RWPE1 (cell line): ENCODE results near the gene DDX51.
A peak's percentile ranks its signal among the peaks of the same experiment; 100 is the strongest.

Experiments
- CTCF ChIA-PET: fragments of 350-600 bp; sonication (Branson Sonifier 250); formaldehyde crosslinking; extraction: SDS; loops from one replicate; lab custom pipeline; 2021; lab: Yijun Ruan, JAX
- POLR2A ChIA-PET: fragments of 400-600 bp; formaldehyde crosslinking; extraction: SDS; loops from one replicate; lab custom pipeline; 2020; ENCODE audit warnings: antibody characterized with exemption; ENCODE audit not compliant: low non-redundant PET; lab: Yijun Ruan, JAX
- DNase-seq: peaks from one replicate; pipeline ENCODE4 v3.0.0; 2012; ENCODE audit warnings: low spot score
- H3K27ac ChIP-seq: fragments of 450-650 bp; 2 replicates; pipeline ENCODE4 v1.5.1; 2017
- CTCF ChIP-seq: fragments of 450-650 bp; conservative IDR thresholded peaks from 2 replicates; pipeline ENCODE4 v1.5.1; 2017; ENCODE audit warnings: low read depth, mild to moderate bottlenecking

DDX51 gene

GRCh38 chr12:132167611-132168310 lies 23.6 kb upstream of the DDX51 start:
- TF ChIP-seq CTCF: no peak
- no peak for DNase-seq
- CTCF ChIA-PET: no interaction called here

GRCh38 chr12:132166801-132167591 lies 22.9 kb upstream of the DDX51 start:
- no peak for DNase-seq
- CTCF ChIA-PET: no interaction called here
- POLR2A ChIA-PET: no interaction called here
- no peak overlapping the region for H3K27ac ChIP-seq
- TF ChIP-seq CTCF: no peak

More at GRCh38 chr12:132167611-132168310, 23.6 kb upstream of the DDX51 start:
- POLR2A ChIA-PET: no interaction called here
- H3K27ac ChIP-seq: no peak overlapping the region

- CTCF ChIA-PET: no interaction called here
- POLR2A ChIA-PET: no interaction called here
- no peak for TF ChIP-seq CTCF
- no peak for DNase-seq
- H3K27ac ChIP-seq: no peak overlapping the region
These were observed 22.0 kb upstream of the DDX51 start for GRCh38 chr12:132166093-132166492.

- POLR2A ChIA-PET: no interaction called here
- no peak overlapping the region for H3K27ac ChIP-seq
- TF ChIP-seq CTCF: no peak
- CTCF ChIA-PET: no interaction called here
- DNase-seq: no peak
These were observed 21.5 kb upstream of the DDX51 start for GRCh38 chr12:132165584-132165983.

GRCh38 chr12:132164426-132164825 lies 20.3 kb upstream of the DDX51 start:
- CTCF ChIA-PET: no interaction called here
- POLR2A ChIA-PET: no interaction called here
- no peak overlapping the region for H3K27ac ChIP-seq
- TF ChIP-seq CTCF: no peak
- DNase-seq: no peak

- no peak for DNase-seq
- peak overlapping the region; percentile 81; the same call in 1 of the 2 replicates for H3K27ac ChIP-seq
- ChIA-PET POLR2A (no interaction called here), CTCF (no interaction called here)
- no peak for TF ChIP-seq CTCF
These were observed 19.8 kb upstream of the DDX51 start for GRCh38 chr12:132163911-132164288.
